DMS53 treated with DMSO at 0.1 percent for 48 hours (cell line): ENCODE measurements around the gene VWA2.

Experiments used
- DNase-seq: peaks from one replicate; lab custom pipeline; 2025; ENCODE audit not compliant: unreplicated experiment; lab: John Stamatoyannopoulos, UW

VWA2 gene

GRCh38 chr10:114245121-114245791 lies 6.2 kb downstream of the VWA2 start:
- no peak for DNase-seq

DNA sequence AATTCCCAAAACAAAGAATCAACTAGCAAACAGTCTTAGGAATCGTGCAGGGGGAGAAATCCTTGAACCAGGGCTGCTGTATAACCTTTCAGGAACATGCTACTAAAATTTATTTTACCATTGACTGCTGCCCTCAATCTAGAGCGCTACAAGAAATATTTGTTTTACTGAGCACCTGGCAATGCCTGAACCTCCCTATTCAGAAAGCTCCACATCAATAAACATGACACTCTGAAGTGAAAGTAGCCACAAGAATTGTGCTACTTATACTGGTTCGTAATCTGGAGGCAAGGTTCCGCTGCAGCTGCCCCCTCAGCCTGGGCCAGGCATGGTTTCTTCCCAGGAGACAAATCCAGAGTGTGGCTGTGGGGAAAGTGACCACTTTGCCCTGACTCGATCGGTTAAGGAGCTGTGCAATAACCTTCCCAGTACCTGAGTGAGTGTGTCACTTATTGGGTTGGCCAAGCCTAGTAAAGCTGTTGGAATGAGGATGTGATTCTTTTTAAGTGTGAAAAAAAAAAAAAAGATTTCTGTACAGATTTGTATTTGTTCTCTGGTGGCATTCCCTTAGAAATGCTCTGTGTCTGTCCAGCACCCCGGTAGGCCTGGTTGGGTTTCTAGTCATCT lies 7.7 kb downstream of the VWA2 start:
- no peak for DNase-seq

GRCh38 chr10:114250236-114250635 lies 11.2 kb downstream of the VWA2 start:
- no peak for DNase-seq

DNA sequence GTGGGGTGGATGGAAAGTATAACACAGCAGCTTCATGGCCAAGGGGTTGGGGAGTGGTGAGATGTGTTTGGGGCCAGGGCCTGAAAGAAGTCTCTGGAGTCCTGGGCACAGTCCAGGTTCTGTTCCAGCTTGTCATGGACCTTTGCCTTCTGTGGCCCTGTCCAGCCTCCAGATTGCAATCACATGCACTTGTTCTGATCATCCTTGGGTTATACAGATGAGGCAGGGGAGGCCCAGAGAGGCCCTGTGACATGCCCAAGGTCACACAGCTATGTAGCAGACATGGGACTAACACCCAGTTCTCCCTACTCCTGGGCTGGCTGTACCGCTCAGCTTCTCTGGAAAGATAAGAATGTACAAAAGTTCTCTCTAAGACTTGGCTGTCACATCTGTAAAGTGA lies 11.7 kb downstream of the VWA2 start:
- no peak for DNase-seq

DNA sequence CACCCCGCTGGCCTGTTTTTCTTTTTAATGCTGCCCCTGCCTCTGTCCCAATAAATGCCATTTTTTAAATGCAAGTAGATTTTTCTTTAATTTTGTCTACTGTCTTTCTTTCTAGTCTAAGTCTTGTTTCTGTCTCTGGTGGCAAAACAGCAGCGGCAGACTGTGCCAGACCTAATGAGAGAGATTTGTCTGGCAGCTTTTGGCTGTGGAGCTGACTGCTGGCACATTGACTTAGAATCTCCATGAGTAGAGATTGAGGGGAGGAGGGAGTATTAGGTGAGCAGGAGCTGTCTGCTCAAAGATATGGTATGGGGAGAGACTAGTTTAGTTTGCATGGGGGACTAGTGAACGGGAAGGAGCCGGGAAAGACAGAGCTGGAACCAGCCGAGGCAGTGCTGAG lies 13.0 kb downstream of the VWA2 start:
- DNase-seq, result no peak

GRCh38 chr10:114252883-114253282 lies 13.8 kb downstream of the VWA2 start:
- no peak for DNase-seq

DNA sequence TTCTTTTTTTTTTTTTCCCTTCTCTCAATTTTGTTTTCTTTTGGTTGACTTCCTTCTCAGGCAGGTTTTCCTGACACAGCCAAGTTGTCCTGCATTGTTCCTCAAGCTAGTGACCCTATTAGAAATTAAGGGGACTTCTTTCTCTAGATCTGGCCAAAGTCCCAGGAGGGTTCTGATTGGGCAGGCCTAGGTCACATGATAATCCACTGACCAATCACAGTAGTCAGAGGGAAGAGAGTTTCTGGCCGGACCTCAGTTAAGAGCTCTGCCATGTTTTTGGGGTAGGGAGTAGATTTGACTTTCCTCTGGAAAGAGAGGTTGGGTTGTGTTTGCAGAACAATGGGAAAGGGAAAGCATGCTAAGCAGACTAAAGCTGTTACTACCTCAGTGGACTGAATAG lies 16.2 kb downstream of the VWA2 start:
- DNase-seq, result no peak

DNA sequence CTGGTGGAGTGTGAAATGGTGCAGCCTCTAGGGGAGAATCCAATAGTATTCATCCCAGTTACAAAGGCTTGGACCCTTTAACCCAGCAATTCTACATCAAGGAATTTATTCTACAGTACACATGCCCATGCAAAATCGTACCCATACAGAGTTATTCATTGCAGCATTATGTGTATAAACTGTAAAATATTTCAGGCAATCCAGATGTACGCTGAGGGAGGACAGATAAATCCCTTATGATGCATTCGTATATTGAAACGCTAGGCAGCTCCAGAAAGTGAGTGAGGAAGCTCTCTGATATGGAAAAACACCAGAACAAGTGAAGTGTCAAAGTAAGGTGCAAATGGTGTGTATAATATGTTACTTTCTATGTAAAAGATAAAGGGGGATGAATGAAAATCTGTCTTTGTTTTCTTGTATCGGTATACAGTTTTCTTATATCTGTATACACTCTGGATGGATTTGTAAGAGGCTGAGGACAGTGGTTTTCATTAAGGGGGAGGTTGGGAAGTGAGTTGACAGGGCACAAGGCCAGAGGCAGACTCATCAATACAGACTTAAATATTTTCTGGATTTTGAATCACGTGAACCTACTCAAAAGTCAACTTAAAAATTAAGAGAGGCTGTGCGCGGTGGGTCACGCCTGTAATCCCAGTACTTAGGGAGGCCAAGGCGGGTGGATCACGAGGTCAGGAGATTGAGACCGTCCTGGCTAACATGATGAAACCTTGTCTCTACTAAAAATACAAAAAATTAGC lies 17.1 kb downstream of the VWA2 start:
- DNase-seq, result no peak

DNA sequence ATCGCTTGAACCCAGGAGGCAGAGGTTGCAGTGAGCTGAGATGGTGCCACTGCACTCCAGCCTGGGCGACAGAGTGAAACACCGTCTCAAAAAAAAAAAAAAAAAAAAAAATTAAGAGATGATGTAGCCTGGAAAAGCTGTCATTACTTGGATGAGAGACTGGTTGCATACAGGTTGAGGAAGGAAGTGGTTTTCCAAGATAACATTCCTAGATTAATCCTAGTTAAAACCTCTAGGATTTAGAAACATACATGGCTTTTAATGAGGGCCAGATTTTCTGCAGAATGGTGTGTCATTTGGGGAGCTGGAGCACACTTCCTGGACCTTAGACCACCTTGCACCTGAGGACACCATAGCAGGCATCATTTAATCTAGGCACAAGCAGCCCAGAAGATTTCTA lies 17.8 kb downstream of the VWA2 start:
- DNase-seq, result no peak

- DNase-seq, result no peak
Measured at GRCh38 chr10:114257498-114257897, 18.4 kb downstream of the VWA2 start.

- peak; percentile 17 for DNase-seq
Measured at GRCh38 chr10:114258274-114258840, 19.3 kb downstream of the VWA2 start.

DNA sequence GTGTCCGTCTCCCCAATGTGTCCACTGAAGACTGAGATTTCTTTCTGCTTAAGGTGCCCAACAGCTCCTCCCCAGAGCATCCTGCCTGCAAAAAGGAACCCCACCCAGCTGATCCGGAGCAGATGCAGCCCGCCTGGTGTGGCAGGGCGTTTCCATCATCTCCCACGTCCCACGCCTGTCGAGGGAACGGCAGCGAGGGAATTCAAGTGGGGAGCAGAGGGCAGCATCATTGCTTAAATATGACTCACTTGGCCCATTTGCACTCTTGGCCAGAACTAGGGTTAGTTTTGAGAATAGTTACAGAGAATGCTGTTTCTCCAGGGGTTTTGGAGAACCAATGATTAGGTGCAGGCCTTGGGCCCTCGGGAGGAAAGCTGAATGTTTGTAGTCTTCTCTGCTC lies 20.8 kb downstream of the VWA2 start:
- no peak for DNase-seq

DNA sequence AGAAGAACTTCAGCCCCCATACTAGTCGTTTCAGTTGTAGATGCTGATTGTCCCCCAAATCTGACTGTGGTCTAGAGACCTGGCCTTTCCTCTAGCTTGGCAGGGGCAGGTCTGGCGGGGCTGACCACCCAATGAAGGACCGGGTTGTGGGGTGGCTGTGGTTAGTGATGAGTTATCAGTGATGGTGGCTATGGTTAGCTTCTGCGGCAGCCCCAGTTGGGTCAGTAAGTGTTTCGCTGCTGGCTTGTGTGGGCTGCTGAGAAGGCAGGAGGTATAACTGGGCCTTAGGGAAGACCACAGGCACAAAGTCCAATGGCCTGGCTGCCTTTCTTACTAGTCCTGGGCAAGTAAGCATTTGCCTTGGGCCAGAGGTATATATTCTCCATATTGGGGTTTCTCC lies 21.3 kb downstream of the VWA2 start:
- DNase-seq, result no peak

DNA sequence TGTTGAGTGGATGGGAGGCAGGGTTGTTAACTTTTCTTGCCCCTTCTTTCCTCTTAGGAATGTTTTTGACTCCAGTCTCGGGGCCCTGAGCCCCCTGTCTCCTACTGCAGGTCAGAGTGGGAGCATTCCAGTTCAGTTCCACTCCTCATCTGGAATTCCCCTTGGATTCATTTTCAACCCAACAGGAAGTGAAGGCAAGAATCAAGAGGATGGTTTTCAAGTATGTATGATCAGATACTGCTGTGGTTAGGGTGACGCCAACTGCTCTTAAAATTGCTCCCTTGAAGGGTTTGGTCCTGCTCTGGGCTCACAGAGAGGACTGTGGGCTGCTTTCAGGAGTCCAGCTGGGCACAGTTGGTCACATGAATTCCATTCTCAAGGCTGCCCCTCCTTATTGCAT lies 22.0 kb downstream of the VWA2 start:
- no peak for DNase-seq

DNA sequence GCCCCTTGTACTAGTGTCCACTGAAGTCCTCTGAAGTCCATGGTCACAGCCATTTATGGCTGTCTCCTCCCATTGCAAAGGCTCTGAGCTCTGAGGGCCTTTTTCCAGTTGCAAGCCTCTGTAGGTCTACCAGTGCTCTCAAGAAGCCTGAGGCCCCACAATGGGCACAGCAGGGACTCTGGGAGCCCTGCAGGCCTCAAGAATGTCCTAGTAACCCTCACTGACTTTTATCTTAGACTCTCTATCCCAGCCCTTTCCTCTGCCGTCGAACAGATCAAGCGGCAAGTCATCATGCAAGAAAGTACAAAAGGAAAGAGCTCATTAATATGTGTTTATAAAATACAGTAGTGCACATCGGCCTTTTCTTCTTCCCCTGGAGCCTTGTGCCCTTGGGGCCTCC lies 23.4 kb downstream of the VWA2 start:
- DNase-seq, result no peak

DNA sequence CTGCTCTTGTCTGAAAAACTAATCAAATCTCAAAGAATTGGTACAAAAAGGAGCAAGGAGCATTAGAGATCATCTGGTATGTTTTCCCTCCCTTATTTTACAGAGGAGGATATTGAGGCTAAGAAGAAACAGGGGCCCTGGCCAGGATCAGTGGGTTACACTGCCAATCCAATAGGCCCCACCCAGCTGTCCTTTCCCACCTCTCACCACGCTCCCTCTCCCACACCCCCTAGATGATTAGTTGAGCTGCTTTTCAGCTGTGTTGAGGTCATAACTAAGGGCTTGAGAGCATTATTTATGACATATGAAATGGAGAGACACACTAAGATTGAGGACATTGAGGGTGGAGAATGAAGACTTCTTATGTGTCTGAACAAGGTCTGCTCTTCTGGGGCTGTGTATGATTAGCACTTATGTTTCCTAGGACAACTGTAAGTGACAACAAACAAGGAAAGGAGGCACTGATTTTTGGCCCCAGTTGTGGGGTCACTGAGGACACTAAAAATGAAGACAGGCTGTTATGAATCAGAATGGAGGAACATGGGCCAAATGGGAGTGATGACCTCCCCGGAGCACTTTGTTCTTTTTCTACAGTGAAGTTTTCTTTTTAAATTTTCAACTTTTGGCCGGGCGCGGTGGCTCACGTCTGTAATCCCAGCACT lies 26.5 kb downstream of the VWA2 start:
- DNase-seq, result no peak

GRCh38 chr10:114266521-114266920 lies 27.5 kb downstream of the VWA2 start:
- no peak for DNase-seq

GRCh38 chr10:114271075-114271778 lies 32.2 kb downstream of the VWA2 start:
- DNase-seq, result peak; percentile 35

DNA sequence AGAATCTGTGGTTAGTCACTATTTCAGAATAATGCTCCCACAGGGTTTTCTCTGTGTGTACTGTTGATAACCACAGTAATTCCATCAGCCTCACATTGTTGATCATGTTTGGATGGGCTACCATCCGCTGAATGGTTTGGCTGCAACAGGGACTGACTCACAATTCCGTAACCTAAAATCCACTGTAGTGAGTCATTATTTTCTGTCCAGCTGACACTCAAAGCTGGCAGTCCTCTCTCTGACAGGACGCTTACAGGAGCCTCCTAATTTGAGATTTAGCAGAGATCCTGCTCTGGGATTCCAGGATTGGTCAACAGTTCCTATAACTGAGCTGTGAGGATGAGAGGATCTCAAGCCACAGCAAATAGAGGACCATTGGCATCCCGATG lies 32.7 kb downstream of the VWA2 start:
- DNase-seq, result no peak

- no peak for DNase-seq
Measured at GRCh38 chr10:114272696-114273095, 33.6 kb downstream of the VWA2 start.

- DNase-seq, result no peak
Measured at GRCh38 chr10:114273910-114274309, 34.9 kb downstream of the VWA2 start.
